ENCODE results near the gene TTC9.
A peak's percentile ranks its signal among the peaks of the same experiment; 100 is the strongest.
"Not testable (repeated sequence)": the region's sequence is repeated elsewhere in the genome, so short reads cannot be mapped to it uniquely, and the experiment has no call there.

TTC9 gene

GRCh38 chr14:70680748-70681147 lies 39.0 kb downstream of the TTC9 start:
- DNase-seq (ENCODE audit: low spot score): no peak

- DNase-seq (ENCODE audit: low spot score): no peak
Observed at GRCh38 chr14:70683983-70684382, 42.3 kb downstream of the TTC9 start.

GRCh38 chr14:70685474-70686197 lies 43.9 kb downstream of the TTC9 start:
- no peak for DNase-seq (ENCODE audit: low spot score)

DNA sequence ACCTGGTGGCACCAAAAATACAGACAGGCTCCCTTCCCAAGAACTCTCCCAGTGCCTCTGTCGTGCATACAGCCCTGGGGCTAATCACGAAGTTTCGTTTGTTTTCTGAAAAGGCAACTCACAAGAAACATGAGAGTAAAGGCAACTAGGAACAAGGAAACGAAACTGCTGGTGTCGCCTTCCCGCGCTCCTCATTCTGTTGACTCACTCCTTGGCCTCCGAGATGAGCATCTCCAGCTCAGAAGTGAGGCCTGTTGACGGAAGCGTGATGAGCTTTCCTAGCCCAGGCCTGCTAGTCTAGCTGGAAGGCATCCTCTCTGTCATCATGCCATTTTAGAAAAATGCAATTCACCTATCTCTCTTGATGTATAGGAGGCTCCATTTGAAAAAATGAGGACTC lies 50.5 kb downstream of the TTC9 start:
- no peak for DNase-seq (ENCODE audit: low spot score)

DNA sequence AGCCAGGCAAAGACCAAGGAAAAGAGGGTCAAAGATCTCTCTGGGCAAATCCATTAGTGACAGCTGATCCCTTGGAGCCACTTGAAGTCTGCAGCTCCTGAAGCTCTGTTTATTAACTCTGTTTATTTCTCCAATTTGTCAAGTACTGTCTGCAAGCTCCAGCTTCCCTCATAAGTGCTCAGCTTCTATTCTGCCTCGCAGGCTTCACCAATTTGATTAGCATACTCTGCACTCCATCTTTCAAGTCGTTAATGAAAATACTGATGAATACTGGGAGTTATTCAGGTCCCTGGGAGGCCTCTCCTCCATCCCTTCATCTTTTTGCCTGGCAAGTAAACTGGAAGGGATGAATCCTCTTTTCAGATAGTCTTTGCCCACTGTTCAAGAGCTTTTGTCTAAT lies 54.3 kb downstream of the TTC9 start:
- DNase-seq (ENCODE audit: low spot score): no peak

DNA sequence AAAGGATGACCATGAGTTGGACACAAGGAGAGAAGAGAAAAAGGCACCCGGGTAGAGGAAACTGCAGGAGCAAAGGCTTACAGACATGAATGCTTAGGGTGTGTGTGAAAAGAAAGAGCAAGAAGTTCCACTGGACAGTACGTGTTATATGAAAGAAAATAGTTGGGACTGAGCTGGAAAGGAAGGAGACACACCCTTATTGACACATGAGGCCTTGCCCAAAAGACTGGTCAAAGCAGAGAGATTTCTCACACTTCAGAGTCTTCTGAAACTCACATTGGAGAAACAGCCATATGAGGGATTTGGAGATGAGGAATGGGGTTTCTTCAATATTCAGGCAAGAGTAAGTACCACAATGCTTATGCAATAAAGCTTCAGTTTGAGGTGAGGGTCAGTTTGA lies 56.0 kb downstream of the TTC9 start:
- no peak for DNase-seq (ENCODE audit: low spot score)

DNA sequence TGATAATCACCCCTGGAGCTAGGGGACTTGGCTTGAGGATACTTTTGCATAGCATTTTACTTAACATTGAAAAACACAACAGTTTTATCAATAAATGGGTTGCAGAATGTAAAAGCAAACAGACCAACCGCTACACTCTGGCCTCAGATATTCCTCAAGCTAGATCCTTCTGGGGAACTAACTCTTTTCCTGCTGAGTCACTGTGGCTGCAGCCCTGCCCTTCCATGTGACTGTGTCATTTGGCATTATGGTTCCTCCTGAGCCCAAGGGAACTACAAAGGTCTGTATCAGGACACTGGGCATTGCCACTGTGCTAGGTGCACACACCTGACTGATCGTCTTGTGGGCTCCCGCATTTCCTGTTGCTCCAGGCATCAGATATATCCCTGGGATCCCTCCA lies 56.6 kb downstream of the TTC9 start:
- DNase-seq (ENCODE audit: low spot score): peak; percentile 52

DNA sequence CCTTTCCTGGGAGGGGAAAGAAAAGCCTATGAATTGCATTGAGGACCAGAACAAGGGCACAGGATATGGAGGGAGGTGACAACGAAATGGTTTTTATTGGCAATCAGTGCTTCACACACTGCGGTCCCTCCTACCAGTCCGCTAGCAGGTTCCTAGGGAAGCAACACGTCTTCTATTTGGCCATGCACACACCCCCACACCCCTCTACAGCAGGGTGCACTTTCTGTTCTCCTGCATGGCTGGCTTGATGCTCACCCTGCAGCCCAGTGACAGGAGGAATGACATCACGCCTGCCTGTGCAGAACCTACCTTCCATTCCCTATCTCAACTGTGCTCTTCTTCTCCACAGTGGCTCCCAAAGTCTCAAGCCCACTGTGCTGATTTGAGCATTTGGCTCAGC lies 57.9 kb downstream of the TTC9 start:
- no peak for DNase-seq (ENCODE audit: low spot score)

GRCh38 chr14:70700955-70701585 lies 59.4 kb downstream of the TTC9 start:
- DNase-seq (ENCODE audit: low spot score): no peak

DNA sequence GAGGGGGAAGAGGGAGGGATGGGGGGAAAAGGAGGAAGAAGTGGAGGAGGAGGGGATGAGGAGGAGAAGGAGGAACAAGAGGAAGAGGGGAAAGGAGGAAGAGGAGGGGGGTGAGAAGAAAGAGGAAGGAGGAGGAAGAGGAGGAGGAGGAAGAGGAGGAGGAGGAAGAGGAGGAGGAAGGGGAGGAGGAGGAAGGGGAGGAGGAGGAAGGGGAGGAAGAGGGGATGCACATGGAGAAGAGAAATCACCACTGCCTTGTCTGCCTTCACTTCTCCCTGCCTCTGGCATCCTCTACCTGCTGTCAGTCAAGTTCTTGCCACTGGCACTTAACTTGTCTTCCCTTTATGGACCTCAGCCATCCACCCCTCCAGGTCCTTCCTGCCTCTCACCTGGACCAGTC lies 59.9 kb downstream of the TTC9 start:
- DNase-seq (ENCODE audit: low spot score): no peak

- DNase-seq (ENCODE audit: low spot score): no peak
Observed at GRCh38 chr14:70702161-70702560, 60.4 kb downstream of the TTC9 start.

- not testable (repeated sequence) for DNase-seq (ENCODE audit: low spot score)
Observed at GRCh38 chr14:70703621-70704168, 62.0 kb downstream of the TTC9 start.

GRCh38 chr14:70704960-70705359 lies 63.2 kb downstream of the TTC9 start:
- DNase-seq (ENCODE audit: low spot score): no peak

- no peak for DNase-seq (ENCODE audit: low spot score)
Observed at GRCh38 chr14:70706177-70706576, 64.5 kb downstream of the TTC9 start.

GRCh38 chr14:70707138-70708038 lies 65.7 kb downstream of the TTC9 start:
- DNase-seq (ENCODE audit: low spot score): peak; percentile 32

- no peak for DNase-seq (ENCODE audit: low spot score)
Observed at GRCh38 chr14:70708717-70709570, 67.2 kb downstream of the TTC9 start.

- no peak for DNase-seq (ENCODE audit: low spot score)
Observed at GRCh38 chr14:70709726-70710382, 68.1 kb downstream of the TTC9 start.

- DNase-seq (ENCODE audit: low spot score): no peak
Observed at GRCh38 chr14:70711451-70711850, 69.7 kb downstream of the TTC9 start.

GRCh38 chr14:70713096-70713495 lies 71.4 kb downstream of the TTC9 start:
- no peak for DNase-seq (ENCODE audit: low spot score)

- no peak for DNase-seq (ENCODE audit: low spot score)
Observed at GRCh38 chr14:70713511-70713916, 71.8 kb downstream of the TTC9 start.

DNA sequence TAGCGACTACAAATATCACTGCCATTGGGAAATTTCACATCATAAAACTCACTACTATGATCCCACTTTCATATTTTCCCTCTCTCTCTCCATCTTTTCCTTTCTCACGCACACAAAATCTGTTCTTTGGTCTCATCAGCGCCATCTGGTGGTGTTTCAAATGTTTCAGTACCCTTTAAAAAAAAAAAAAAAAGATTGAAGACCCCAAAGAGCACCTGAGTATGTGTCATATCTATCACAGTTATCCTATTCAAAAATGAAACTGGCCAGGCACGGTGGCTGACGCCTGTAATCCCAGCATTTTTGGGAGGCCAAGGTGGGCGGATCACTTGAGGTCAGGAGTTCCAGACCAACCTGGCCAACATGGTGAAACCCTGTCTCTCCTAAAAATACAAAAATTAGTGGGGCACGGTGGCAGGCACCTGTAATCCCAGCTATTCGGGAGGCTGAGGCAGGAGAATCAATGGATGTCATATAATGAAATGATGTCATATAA lies 72.4 kb downstream of the TTC9 start:
- peak; percentile 31 for DNase-seq (ENCODE audit: low spot score)

Measured in hepatic stellate cell (primary cell).